IPS-20b (cell line): ENCODE results near the gene IL17A.
"Not testable (repeated sequence)": the region's sequence is repeated elsewhere in the genome, so short reads cannot be mapped to it uniquely, and the experiment has no call there.

Experiments
- H3K27ac ChIP-seq: one replicate; pipeline ENCODE4 v1.5.1; 2013; ENCODE audit warnings: low read length
- H3K27me3 ChIP-seq: 2 replicates; pipeline ENCODE4 v1.6.1; 2013; ENCODE audit warnings: mild to moderate bottlenecking, low read length, inconsistent platforms; ENCODE audit not compliant: insufficient read depth
- H3K36me3 ChIP-seq: 2 replicates; pipeline ENCODE4 v1.6.1; 2013; ENCODE audit warnings: low read depth, mild to moderate bottlenecking, inconsistent platforms, low read length, moderate library complexity; ENCODE audit not compliant: insufficient read depth
- H3K4me1 ChIP-seq: 2 replicates; pipeline ENCODE4 v1.6.1; 2013; ENCODE audit warnings: mild to moderate bottlenecking, control low read depth, inconsistent platforms, low read length, moderate library complexity; ENCODE audit not compliant: insufficient read depth
- H3K4me3 ChIP-seq: 2 replicates; pipeline ENCODE4 v1.5.1; 2013; ENCODE audit warnings: mild to moderate bottlenecking, low read length, inconsistent platforms
- H3K9ac ChIP-seq: 2 replicates; pipeline ENCODE4 v1.6.1; 2013; ENCODE audit warnings: low read depth, mild to moderate bottlenecking, inconsistent platforms, low read length, moderate library complexity
- H3K9me3 ChIP-seq: 2 replicates; pipeline ENCODE4 v1.6.1; 2013; ENCODE audit warnings: mild to moderate bottlenecking, low read depth, low read length, inconsistent platforms; ENCODE audit not compliant: insufficient read depth

The IL17A gene

DNA sequence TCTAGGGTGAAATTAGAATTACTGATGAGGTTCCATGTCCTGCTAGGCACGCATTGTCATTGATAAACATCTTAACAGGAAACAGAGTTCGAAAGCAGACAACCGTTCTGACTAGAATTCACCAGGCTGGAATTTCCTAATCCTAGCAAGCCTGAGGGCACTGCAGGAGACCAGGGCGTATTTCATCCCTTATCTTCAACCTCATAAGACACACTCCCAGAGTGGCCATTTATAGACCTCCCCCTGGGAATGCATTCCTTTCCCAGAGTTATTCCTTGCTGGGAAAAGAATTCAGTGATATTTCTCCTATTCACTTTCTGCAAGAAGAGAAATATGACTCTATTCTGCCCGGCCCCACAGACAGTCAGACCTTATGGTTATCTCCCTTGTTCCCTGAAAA is 13.9 kb downstream of the IL17A start:
- H3K4me1 ChIP-seq, H3K4me3 ChIP-seq, H3K36me3 ChIP-seq, H3K27ac ChIP-seq, H3K9ac ChIP-seq, H3K27me3 ChIP-seq: not testable (repeated sequence)
- peaks cover 14% of the 10 kb centered on the region for H3K9me3 ChIP-seq

GRCh38 chr6:52201046-52201445 is 14.9 kb downstream of the IL17A start:
- Histone ChIP-seq H3K9ac (no peak overlapping the region), H3K9me3 (peaks cover 14% of the 10 kb centered on the region), H3K27ac (no peak overlapping the region), H3K36me3 (no peaks in the 10 kb centered on the region), H3K27me3 (no peaks in the 10 kb centered on the region), H3K4me3 (no peak overlapping the region), H3K4me1 (no peaks in the 10 kb centered on the region)

DNA sequence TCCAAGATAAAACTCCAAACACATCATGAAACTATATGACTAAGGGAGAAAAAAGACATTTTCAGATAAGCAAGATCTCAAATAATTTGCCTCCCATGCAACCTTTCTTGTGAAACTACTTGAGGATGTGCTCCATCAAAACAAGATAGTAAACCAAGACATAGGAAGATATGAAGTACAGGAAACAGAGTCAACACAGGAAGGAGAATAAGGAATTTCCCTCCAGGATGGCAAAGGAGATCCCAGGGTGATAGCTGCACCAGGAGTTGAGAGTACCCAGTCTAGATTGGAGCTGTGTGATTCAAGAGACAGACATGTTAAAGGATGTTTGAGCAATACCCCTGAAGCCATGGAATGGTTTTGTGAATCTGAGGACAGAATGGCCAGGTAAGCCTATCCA is 15.3 kb downstream of the IL17A start:
- H3K4me3 ChIP-seq, result no peak overlapping the region
- peaks cover 14% of the 10 kb centered on the region for H3K9me3 ChIP-seq
- H3K27me3 ChIP-seq, result no peaks in the 10 kb centered on the region
- H3K27ac ChIP-seq, result no peak overlapping the region
- H3K9ac ChIP-seq, result no peak overlapping the region
- no peaks in the 10 kb centered on the region for H3K4me1 ChIP-seq
- no peaks in the 10 kb centered on the region for H3K36me3 ChIP-seq

GRCh38 chr6:52207066-52207465 is 20.9 kb downstream of the IL17A start:
- no peaks in the 10 kb centered on the region for H3K27me3 ChIP-seq
- no peaks in the 10 kb centered on the region for H3K36me3 ChIP-seq
- no peaks in the 10 kb centered on the region; the same call in 1 of the 2 replicates for H3K4me1 ChIP-seq

DNA sequence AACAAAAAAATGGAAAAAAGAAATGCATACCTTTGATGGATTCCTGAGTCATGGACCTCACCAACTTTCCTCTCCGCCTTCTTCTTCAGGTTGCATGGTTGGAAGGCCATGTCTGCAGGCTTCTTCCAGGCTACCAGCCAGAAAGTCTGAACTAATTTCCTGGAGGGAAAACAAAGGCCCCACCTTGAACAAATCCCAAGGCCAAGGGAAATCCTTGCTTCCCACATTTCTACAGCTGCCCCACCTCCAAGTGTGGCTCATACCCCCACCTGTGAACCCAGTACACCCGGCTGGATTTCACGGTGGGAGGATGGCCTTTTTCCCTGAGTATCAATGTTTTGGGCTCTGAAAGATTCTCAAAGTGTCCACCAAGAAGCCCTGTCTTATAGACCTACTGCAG is 22.4 kb downstream of the IL17A start:
- Histone ChIP-seq H3K27me3 (no peaks in the 10 kb centered on the region), H3K4me1 (no peaks in the 10 kb centered on the region; the same call in 1 of the 2 replicates), H3K36me3 (no peaks in the 10 kb centered on the region), H3K9me3 (peaks cover 4% of the 10 kb centered on the region; the same call in 1 of the 2 replicates), H3K4me3 (no peak overlapping the region), H3K27ac (no peak overlapping the region), H3K9ac (no peak overlapping the region)

More at GRCh38 chr6:52207066-52207465, 20.9 kb downstream of the IL17A start:
- Histone ChIP-seq H3K4me3 (no peak overlapping the region), H3K27ac (no peak overlapping the region), H3K9me3 (peaks cover 4% of the 10 kb centered on the region; the same call in 1 of the 2 replicates), H3K9ac (no peak overlapping the region)

DNA sequence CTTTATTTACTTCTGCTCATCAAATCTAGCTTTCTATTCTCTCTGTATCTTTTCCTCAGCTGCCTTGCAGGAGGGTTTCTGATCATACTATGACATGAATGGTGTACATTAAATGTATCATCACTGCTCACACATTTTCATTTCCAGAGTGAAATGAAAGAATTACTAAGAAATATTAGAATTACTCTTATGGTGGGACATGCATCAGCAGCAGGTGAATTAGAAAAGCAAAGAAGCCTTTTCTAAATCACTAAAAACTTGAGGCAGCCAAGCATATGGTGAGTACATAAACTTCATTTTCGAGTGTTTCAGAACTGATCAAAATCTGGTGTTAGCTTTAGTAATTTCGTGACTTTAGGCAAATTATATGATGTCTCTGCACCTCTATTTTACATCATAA is 23.6 kb downstream of the IL17A start:
- Histone ChIP-seq H3K9me3 (0 out of 2 replicates have a peak, but pooled peaks cover 4% of the 10 kb centered on the region), H3K4me1 (no peaks in the 10 kb centered on the region; the same call in 1 of the 2 replicates), H3K9ac (no peak overlapping the region), H3K36me3 (no peaks in the 10 kb centered on the region), H3K27ac (no peak overlapping the region), H3K4me3 (no peak overlapping the region), H3K27me3 (no peaks in the 10 kb centered on the region)

DNA sequence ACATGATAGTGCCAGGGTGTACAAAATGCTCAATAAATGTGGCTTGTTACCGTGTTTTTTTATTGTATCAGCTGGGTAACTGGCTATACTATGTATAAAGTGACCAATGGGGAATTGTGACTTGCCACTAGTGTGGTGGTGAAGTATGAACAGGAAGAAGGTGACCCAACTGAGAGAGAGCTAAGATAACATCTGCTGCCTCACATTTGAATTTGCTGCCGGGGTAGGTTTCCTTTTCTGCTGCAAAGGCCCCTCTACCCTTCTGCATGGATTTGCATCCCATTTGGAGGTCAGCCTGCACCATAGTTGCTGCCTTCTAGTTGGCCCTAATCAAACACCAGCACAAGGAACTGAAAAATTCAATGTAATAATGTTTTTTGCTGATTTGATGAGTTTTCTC is 24.1 kb downstream of the IL17A start:
- H3K4me3 ChIP-seq, result no peak overlapping the region

DNA sequence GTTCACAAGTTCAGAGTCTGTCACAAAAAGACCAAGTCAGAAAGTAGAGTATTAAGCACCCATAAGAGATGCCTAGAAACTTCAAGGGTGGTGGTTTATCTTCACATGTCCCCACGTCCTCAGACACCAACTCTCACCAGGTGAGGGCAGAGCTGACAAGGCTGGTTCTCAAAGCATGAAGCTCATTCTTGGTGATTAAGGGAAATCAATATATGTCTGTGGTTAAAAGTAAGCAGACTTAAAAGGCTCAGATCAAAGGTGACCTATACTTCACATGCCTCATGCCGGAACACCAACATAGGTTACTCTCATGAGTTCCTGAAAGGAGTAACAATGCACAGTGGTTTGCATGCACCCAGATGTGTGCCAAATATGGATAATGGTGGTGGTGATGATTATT is 27.0 kb downstream of the IL17A start:
- H3K4me1 ChIP-seq, result no peaks in the 10 kb centered on the region; the same call in 1 of the 2 replicates
- H3K9ac ChIP-seq, result no peak overlapping the region
- no peak overlapping the region for H3K27ac ChIP-seq
- no peaks in the 10 kb centered on the region for H3K36me3 ChIP-seq
- H3K9me3 ChIP-seq, result no peaks in the 10 kb centered on the region
- no peaks in the 10 kb centered on the region for H3K27me3 ChIP-seq
- H3K4me3 ChIP-seq, result no peak overlapping the region

More for the DNA sequence above, 24.1 kb downstream of the IL17A start:
- Histone ChIP-seq H3K27ac (no peak overlapping the region), H3K9me3 (0 out of 2 replicates have a peak, but pooled peaks cover 4% of the 10 kb centered on the region), H3K27me3 (no peaks in the 10 kb centered on the region), H3K4me1 (no peaks in the 10 kb centered on the region; the same call in 1 of the 2 replicates), H3K9ac (no peak overlapping the region), H3K36me3 (no peaks in the 10 kb centered on the region)

GRCh38 chr6:52215787-52216186 is 29.6 kb downstream of the IL17A start:
- H3K9me3 ChIP-seq, result no peaks in the 10 kb centered on the region
- H3K9ac ChIP-seq, result no peak overlapping the region
- H3K4me3 ChIP-seq, result no peak overlapping the region
- no peak overlapping the region for H3K27ac ChIP-seq
- no peaks in the 10 kb centered on the region for H3K27me3 ChIP-seq
- no peaks in the 10 kb centered on the region; the same call in 1 of the 2 replicates for H3K4me1 ChIP-seq
- no peaks in the 10 kb centered on the region for H3K36me3 ChIP-seq

GRCh38 chr6:52216932-52217575 is 30.9 kb downstream of the IL17A start:
- no peaks in the 10 kb centered on the region for H3K9me3 ChIP-seq
- H3K4me3 ChIP-seq, result no peak overlapping the region
- H3K9ac ChIP-seq, result no peak overlapping the region
- no peaks in the 10 kb centered on the region for H3K36me3 ChIP-seq
- H3K27ac ChIP-seq, result no peak overlapping the region
- no peaks in the 10 kb centered on the region for H3K27me3 ChIP-seq
- H3K4me1 ChIP-seq, result no peaks in the 10 kb centered on the region; the same call in 1 of the 2 replicates

DNA sequence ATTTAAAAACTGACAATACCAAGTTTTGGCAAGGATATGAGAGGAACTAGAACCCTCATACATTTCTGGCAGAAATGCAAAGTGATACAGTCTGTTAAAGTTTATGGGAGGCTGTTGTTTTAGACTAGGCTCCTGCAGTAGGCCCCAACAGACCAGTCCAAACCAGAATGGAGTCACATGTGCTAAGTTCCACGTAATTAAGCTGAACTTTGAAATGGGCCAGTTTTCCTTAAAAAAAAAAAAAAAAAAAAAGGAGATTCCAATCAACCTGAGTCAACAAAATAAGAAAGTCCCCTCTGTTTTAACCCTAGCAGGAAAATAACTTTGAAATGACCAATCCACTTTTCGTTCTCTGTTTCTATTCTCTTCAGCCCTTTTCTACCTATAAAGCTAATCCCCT is 31.6 kb downstream of the IL17A start:
- no peaks in the 10 kb centered on the region for H3K27me3 ChIP-seq
- H3K36me3 ChIP-seq, result no peaks in the 10 kb centered on the region
- H3K27ac ChIP-seq, result no peak overlapping the region
- H3K9ac ChIP-seq, result no peak overlapping the region
- no peak overlapping the region for H3K4me3 ChIP-seq
- H3K4me1 ChIP-seq, result no peaks in the 10 kb centered on the region
- H3K9me3 ChIP-seq, result no peaks in the 10 kb centered on the region

DNA sequence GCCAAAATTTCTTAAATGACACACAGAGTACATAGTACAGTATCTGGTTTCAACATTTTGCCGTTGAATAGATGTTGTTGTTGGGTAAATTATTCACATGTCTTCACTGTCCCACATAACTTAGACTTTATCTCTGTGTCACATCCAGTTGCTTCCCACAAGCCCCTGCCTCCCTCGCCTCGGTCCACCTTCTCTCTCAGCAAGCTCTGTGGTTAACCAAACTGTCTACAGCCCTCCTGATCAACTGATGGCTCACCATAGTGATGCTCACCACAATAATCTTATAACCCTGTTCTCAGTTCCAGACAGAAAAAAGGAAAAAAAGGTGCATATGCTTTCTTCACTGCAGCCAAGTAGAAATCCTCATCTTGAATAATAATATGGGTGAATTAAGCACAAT is 35.1 kb downstream of the IL17A start:
- no peaks in the 10 kb centered on the region for H3K4me1 ChIP-seq
- no peaks in the 10 kb centered on the region for H3K9me3 ChIP-seq
- H3K27me3 ChIP-seq, result no peaks in the 10 kb centered on the region; the same call in 1 of the 2 replicates
- H3K27ac ChIP-seq, result no peak overlapping the region
- no peak overlapping the region for H3K4me3 ChIP-seq
- no peaks in the 10 kb centered on the region for H3K36me3 ChIP-seq
- H3K9ac ChIP-seq, result no peak overlapping the region
